ENCODE data around the gene CSNK1A1L.
"Not testable (repeated sequence)": the region's sequence is repeated elsewhere in the genome, so short reads cannot be mapped to it uniquely, and the experiment has no call there.

The CSNK1A1L gene

GRCh38 chr13:37056228-37056627, 49.2 kb downstream of the CSNK1A1L start:
- DNase-seq: not testable (repeated sequence)
